Thoracic aorta (tissue), 2 donors: ENCODE data around the gene NRG2. TPM values are rescaled to one million over a fixed set of nuclear protein-coding genes. Genes with fewer than 3 reads are reported as not detected.
A peak's percentile ranks its signal among the peaks of the same experiment; 100 is the strongest.

ENCODE experiments used
- ATAC-seq: fragments of 150-250 bp; one replicate; pipeline ENCODE4 v1.8.0; 2017; ENCODE audit warnings: low read depth; ENCODE audit not compliant: insufficient number of reproducible peaks, low FRiP score
- DNase-seq: peaks from one replicate; pipeline ENCODE4 v3.0.0-alpha.2; 2020; ENCODE audit warnings: low spot score
- H3K27ac ChIP-seq, 2 donors: fragments of 200-600 bp; sonication (generic); 1 replicate in 1 of 2; 2 replicates in 1 of 2; pipeline ENCODE4 v1.5.1; 2016; ENCODE audit warnings: mild to moderate bottlenecking in 2 of 2, moderate library complexity in 2 of 2
- H3K27me3 ChIP-seq: fragments of 200-600 bp; sonication (generic); replicated peaks from 2 replicates; pipeline ENCODE4 v1.6.0; 2016; ENCODE audit warnings: mild to moderate bottlenecking; ENCODE audit not compliant: insufficient read depth
- H3K36me3 ChIP-seq: fragments of 200-600 bp; sonication (generic); one replicate; pipeline ENCODE4 v1.5.1; 2016
- H3K4me1 ChIP-seq, 2 donors: fragments of 200-600 bp; sonication (generic); 1 replicate in 1 of 2; 2 replicates in 1 of 2; pipeline versions ENCODE4 v1.5.1 to v1.6.0; 2016; ENCODE audit warnings: low read depth in 2 of 2, mild to moderate bottlenecking in 1 of 2; ENCODE audit not compliant: control insufficient read depth in 1 of 2
- H3K4me3 ChIP-seq: fragments of 200-600 bp; sonication (generic); 2 replicates; pipeline ENCODE4 v1.5.1; 2016; ENCODE audit warnings: mild to moderate bottlenecking
- H3K9me3 ChIP-seq: fragments of 200-600 bp; sonication (generic); 2 replicates; pipeline ENCODE4 v1.5.1; 2016
- total RNA-seq, 2 donors: library from RNA; depleted of rRNA; stranded (reverse); fragments of >200 nt; gene quantifications; one replicate each; pipeline versions ENCODE4 v1.1.0 to v1.2.3, GENCODE V29; 2016
- TF ChIP-seq, protein P1 (sequence below): fragments of 200-600 bp; sonication (generic); IDR thresholded peaks from one replicate; pipeline ENCODE4 v1.5.1; 2019; ENCODE audit warnings: antibody characterized with exemption

Gene NRG2
- total RNA-seq, 2 donors from 2014 or later: 2.3 to 6.9 TPM

DNA sequence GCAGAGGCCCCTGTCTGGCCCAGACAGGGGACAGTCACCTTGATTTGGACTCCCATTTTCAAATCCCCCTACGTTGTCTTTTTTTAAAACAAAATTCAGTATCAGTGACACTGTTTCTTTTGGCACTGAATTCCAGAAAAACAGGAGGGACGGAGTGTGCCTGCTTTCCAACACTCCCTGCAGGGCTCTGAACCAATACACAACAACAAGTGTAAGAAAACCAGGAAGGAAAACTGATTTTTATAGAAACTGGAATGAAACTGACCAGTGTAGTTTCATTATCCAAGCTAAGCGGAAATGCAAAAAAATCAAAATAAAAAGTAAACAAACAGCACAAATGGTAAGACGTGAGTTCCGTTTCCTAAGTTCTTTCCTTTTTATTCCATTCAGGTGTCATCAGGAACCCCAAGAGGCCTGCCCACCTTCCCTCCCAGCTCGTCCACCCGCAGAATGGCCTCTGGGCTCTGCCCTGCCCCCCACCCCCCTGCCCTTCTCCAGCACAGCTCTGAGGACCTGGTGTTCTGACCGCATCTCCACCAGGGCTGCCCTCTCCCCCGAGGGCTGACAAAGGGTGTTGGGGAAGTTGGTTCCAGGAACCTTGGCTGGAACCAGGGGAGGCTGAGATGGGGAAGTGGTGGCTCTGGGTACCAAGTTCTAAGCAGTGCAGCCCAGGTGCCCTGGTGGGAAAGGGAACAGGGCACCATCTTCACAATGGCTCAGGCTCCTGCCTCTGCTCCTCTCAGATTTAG is 173.9 kb downstream of the NRG2 start:
- no peak overlapping the region for H3K27ac ChIP-seq
- H3K36me3 ChIP-seq: no peaks in the 10 kb centered on the region
- TF ChIP-seq, protein P1, sequence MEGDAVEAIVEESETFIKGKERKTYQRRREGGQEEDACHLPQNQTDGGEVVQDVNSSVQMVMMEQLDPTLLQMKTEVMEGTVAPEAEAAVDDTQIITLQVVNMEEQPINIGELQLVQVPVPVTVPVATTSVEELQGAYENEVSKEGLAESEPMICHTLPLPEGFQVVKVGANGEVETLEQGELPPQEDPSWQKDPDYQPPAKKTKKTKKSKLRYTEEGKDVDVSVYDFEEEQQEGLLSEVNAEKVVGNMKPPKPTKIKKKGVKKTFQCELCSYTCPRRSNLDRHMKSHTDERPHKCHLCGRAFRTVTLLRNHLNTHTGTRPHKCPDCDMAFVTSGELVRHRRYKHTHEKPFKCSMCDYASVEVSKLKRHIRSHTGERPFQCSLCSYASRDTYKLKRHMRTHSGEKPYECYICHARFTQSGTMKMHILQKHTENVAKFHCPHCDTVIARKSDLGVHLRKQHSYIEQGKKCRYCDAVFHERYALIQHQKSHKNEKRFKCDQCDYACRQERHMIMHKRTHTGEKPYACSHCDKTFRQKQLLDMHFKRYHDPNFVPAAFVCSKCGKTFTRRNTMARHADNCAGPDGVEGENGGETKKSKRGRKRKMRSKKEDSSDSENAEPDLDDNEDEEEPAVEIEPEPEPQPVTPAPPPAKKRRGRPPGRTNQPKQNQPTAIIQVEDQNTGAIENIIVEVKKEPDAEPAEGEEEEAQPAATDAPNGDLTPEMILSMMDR: no peak
- H3K27me3 ChIP-seq: no peaks in the 10 kb centered on the region
- no peak for DNase-seq
- H3K9me3 ChIP-seq: no peaks in the 10 kb centered on the region
- ATAC-seq: no peak
- no peak overlapping the region for H3K4me3 ChIP-seq
- peaks cover 0 to 14% of the 10 kb centered on the region in 2 donors for H3K4me1 ChIP-seq

DNA sequence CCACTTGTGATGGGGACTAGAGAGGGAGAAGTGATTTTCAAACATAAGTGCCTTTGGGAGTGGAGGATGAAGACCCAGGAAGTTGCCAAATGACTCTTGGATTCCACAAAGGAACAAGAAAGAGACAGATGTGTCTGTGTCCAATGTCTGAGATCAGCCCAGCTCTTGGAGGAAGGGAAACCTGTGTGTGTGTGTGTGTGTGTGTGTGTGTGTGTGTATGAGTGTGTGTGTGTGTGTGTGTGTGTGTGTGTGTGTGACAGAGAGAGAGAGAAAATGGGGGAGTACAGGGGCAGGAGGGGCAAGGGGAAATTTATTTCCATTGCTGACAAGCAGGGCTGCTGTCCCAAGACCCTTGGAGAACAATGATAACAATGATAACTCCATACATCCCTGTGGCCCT is 175.5 kb downstream of the NRG2 start:
- Histone ChIP-seq H3K4me3 (no peak overlapping the region), H3K27ac (no peak overlapping the region), H3K36me3 (no peaks in the 10 kb centered on the region), H3K27me3 (no peaks in the 10 kb centered on the region), H3K9me3 (no peaks in the 10 kb centered on the region), H3K4me1 (peaks cover 0 to 14% of the 10 kb centered on the region in 2 donors)
- TF ChIP-seq, protein P1: no peak
- ATAC-seq: no peak
- no peak for DNase-seq

DNA sequence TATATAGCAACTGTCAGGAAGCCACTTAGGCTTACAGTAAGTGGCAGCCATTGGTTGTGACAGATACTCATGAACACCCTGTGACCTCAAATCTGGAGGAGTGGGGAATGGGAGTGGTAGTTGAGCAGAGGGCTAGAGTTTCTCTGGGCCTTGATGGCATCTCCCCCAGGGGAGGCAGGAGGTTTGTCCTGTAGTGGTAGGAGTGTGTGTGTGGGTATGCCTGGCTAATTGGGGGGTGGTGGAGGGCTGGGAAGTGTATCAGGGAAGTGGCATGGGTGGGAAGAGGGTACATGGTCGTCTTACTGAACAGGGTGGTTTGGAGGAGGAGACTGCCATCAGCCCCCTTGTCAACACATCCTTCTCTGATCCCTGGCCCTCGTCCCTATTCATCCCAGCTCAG is 176.0 kb downstream of the NRG2 start:
- Histone ChIP-seq H3K36me3 (no peaks in the 10 kb centered on the region), H3K27me3 (no peaks in the 10 kb centered on the region), H3K9me3 (no peaks in the 10 kb centered on the region), H3K27ac (no peak overlapping the region), H3K4me1 (peaks cover 0 to 14% of the 10 kb centered on the region in 2 donors), H3K4me3 (no peak overlapping the region)
- ATAC-seq (no peak), DNase-seq (no peak)
- TF ChIP-seq, protein P1: no peak

DNA sequence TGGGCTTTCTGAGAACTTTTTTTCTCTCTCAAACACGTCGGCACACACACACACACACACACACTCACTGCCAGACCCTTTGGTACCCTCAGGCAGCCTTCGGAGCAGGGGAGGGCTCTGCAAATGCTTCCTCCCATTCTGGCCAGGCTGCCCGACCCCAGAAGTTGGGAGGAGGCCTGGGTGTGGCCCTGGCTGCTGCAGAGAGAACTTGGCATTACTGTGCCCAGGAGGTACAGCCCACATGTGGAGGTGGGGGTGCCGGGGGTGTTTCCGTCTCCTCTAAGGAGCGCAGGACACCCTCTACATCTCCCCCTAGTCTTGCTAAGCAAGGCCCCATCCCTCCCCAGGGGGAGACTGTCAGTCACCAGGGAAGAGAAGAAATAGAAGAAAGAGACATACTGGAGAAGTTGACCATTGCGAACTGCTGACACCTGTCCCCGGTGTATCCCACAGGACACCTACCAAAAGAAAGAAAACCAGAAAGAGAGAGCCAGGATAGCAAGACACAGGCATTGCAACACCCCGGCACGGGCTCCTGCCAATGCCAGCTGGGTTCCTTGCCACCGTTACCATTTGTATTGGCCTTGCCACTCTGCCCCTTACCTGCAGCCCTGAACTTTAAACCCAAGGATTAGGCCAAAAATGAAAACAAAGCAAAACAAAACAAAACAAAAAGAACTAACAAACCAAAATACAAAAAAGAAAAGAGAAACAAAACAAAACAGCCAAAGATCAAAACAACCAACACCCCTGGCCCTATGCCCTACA is 178.2 kb downstream of the NRG2 start:
- Histone ChIP-seq H3K27ac (no peak overlapping the region), H3K4me3 (no peak overlapping the region), H3K4me1 (peaks cover 0 to 11% of the 10 kb centered on the region in 2 donors), H3K36me3 (no peaks in the 10 kb centered on the region), H3K9me3 (no peaks in the 10 kb centered on the region), H3K27me3 (no peaks in the 10 kb centered on the region)
- ATAC-seq: no peak
- DNase-seq: no peak
- TF ChIP-seq, protein P1: no peak

DNA sequence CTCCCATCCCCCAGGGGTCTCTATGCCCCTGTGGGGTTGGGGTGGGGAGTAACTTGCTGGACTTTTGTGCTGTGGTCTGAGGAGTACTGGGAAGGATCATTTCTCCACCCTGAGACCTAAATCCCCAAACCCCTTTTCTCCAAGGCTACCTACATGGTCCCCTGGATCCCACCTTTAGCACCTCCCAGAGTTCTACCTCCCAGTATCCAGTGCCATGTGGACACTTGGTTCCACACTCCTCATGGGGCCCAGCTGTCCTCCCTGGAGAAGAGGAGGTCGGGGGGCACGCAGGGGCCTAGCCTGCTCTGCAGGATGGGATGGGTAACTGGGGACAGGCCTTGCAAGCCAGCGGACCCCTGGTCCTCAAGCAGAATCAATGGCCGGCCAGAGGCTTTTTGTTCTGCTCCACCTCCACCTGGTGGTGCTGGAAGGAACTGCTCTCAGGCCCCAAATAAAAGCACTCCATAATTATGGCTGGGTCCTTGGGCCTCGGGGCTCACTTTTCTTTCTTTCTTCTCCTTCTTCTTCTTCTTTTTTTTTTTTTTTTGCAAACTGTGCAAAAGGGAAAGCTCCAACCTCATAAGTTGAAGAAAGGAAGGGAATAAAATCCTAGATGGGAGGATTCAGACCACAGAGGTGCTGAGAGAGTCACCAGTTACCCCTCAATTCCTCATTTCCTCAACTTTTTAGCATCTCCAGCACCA is 179.1 kb downstream of the NRG2 start:
- ATAC-seq (no peak), DNase-seq (peak; percentile 11)
- Histone ChIP-seq H3K27ac (no peak overlapping the region), H3K36me3 (no peaks in the 10 kb centered on the region), H3K27me3 (no peaks in the 10 kb centered on the region), H3K9me3 (no peaks in the 10 kb centered on the region), H3K4me3 (no peak overlapping the region), H3K4me1 (peaks cover 0 to 2% of the 10 kb centered on the region in 2 donors)
- TF ChIP-seq, protein P1: peak; percentile 87
